ENCODE measurements around the gene GPR61. TPM values are rescaled to one million over a fixed set of nuclear protein-coding genes. Genes with fewer than 3 reads are reported as not detected.

Gene GPR61
- polyA plus RNA-seq, 1 donor (not counting 4 experiments of a cell fraction or from before 2014, with no cell fraction given), result not detected

DNA sequence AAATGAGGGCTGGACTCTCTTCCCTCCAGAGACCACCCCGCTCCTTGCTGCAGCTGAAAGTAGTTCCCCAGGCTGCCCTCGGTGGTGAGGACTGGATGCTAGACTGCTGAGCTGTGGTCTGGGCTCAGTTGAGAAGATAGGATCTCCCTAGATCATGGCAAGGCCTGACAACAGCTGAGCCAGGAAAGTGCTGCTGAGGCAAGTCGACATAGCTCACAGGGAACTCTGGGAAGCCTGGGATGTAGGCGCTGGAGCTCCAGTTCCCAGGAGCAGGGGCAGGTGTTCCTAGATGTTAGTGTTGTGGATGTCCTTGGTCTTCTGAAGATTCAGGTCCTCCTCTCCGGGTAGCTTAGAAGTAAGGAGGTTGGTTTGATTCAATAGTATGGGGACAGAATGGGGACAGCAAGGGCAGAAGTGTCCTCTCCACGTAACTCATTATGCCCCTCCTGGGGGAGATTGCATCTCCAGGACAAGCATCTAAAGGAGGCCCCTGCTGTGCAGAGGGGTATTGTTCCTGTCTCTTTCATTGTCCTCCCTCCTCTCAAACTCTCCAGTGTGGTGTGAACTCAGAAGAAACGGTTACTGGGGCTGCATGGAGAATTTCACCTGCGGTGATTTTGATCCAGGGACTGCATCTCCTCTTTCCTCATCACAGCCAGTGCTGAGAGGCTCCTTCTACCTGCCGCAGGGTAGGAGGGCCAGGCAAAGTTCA lies 42.1 kb upstream of the GPR61 start:
- H3K4me1 ChIP-seq (ENCODE audit: control insufficient read depth, extremely low read depth, insufficient read depth, low read length), result peaks cover 23% of the 10 kb centered on the region
- no peak overlapping the region for H3K27ac ChIP-seq (ENCODE audit: control insufficient read depth, insufficient read depth, low read length)
- no peak for FAIRE-seq
- DNase-seq (ENCODE audit: low read depth, low spot score), result no peak
- H3K36me3 ChIP-seq (ENCODE audit: control insufficient read depth in 2 of 2, extremely low read depth in 1 of 2, insufficient read depth in 2 of 2, low read length in 2 of 2), result peaks cover 8 to 12% of the 10 kb centered on the region in 2 experiments
- no peaks in the 10 kb centered on the region for H4K20me1 ChIP-seq (ENCODE audit: control insufficient read depth, extremely low read depth, insufficient read depth, low read length)
- H3K4me3 ChIP-seq (ENCODE audit: control insufficient read depth in 2 of 3, extremely low read depth in 1 of 3, insufficient read depth in 2 of 3, low read depth in 1 of 3, low read length in 3 of 3), result no peak overlapping the region
- dilution Hi-C loops (cut with MboI; ENCODE audit: extremely low pct_ligation_motif_present, low sequenced_read_pairs), result no loop called here
- H3K9me3 ChIP-seq (ENCODE audit: control insufficient read depth, low read depth, low read length), result no peaks in the 10 kb centered on the region
- H3K9ac ChIP-seq (ENCODE audit: control insufficient read depth, extremely low read depth, insufficient read depth, low read length), result no peak overlapping the region
- peaks cover 7% of the 10 kb centered on the region for H3K79me2 ChIP-seq (ENCODE audit: control insufficient read depth, insufficient read depth, low read length)
- no peaks in the 10 kb centered on the region for H3K9me1 ChIP-seq (ENCODE audit: control insufficient read depth, extremely low read depth, insufficient read depth, low read length)
- TF ChIP-seq, protein P1, sequence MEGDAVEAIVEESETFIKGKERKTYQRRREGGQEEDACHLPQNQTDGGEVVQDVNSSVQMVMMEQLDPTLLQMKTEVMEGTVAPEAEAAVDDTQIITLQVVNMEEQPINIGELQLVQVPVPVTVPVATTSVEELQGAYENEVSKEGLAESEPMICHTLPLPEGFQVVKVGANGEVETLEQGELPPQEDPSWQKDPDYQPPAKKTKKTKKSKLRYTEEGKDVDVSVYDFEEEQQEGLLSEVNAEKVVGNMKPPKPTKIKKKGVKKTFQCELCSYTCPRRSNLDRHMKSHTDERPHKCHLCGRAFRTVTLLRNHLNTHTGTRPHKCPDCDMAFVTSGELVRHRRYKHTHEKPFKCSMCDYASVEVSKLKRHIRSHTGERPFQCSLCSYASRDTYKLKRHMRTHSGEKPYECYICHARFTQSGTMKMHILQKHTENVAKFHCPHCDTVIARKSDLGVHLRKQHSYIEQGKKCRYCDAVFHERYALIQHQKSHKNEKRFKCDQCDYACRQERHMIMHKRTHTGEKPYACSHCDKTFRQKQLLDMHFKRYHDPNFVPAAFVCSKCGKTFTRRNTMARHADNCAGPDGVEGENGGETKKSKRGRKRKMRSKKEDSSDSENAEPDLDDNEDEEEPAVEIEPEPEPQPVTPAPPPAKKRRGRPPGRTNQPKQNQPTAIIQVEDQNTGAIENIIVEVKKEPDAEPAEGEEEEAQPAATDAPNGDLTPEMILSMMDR (optimal IDR thresholded peaks at IDR 0.05 in 1 of 3, IDR thresholded peaks at IDR 0.05 in 1 of 3, conservative IDR thresholded peaks at IDR 0.05 in 1 of 3; ENCODE audit: extremely low read depth in 1 of 3, insufficient read depth in 2 of 3, low read length in 3 of 3), result no peak
- TF ChIP-seq EZH2 (IDR thresholded peaks at IDR 0.05; ENCODE audit: low read length), result no peak
- H3K4me2 ChIP-seq (ENCODE audit: control insufficient read depth, extremely low read depth, insufficient read depth, low read depth, low read length), result no peak overlapping the region
- H3K27me3 ChIP-seq (ENCODE audit: control insufficient read depth, extremely low read depth, insufficient read depth, low read length), result no peaks in the 10 kb centered on the region
- H2AFZ ChIP-seq (ENCODE audit: control insufficient read depth, low read length), result no peak overlapping the region

- Histone ChIP-seq H3K4me1 (ENCODE audit: control insufficient read depth, extremely low read depth, insufficient read depth, low read length) (peaks cover 21% of the 10 kb centered on the region), H3K27me3 (ENCODE audit: control insufficient read depth, extremely low read depth, insufficient read depth, low read length) (no peaks in the 10 kb centered on the region), H3K36me3 (ENCODE audit: control insufficient read depth in 2 of 2, extremely low read depth in 1 of 2, insufficient read depth in 2 of 2, low read length in 2 of 2) (peaks cover 8 to 12% of the 10 kb centered on the region in 2 experiments), H3K9me3 (ENCODE audit: control insufficient read depth, low read depth, low read length) (no peaks in the 10 kb centered on the region), H4K20me1 (ENCODE audit: control insufficient read depth, extremely low read depth, insufficient read depth, low read length) (no peaks in the 10 kb centered on the region), H3K9me1 (ENCODE audit: control insufficient read depth, extremely low read depth, insufficient read depth, low read length) (no peaks in the 10 kb centered on the region), H3K9ac (ENCODE audit: control insufficient read depth, extremely low read depth, insufficient read depth, low read length) (no peak overlapping the region), H2AFZ (ENCODE audit: control insufficient read depth, low read length) (no peak overlapping the region), H3K4me3 (ENCODE audit: control insufficient read depth in 2 of 3, extremely low read depth in 1 of 3, insufficient read depth in 2 of 3, low read depth in 1 of 3, low read length in 3 of 3) (no peak overlapping the region), H3K4me2 (ENCODE audit: control insufficient read depth, extremely low read depth, insufficient read depth, low read depth, low read length) (no peak overlapping the region), H3K27ac (ENCODE audit: control insufficient read depth, insufficient read depth, low read length) (no peak overlapping the region), H3K79me2 (ENCODE audit: control insufficient read depth, insufficient read depth, low read length) (peaks cover 7% of the 10 kb centered on the region)
- dilution Hi-C loops (cut with MboI; ENCODE audit: extremely low pct_ligation_motif_present, low sequenced_read_pairs), result no loop called here
- DNase-seq (ENCODE audit: low read depth, low spot score) (no peak), FAIRE-seq (no peak)
- TF ChIP-seq EZH2 (IDR thresholded peaks at IDR 0.05; ENCODE audit: low read length), result no peak
- TF ChIP-seq, protein P1 (optimal IDR thresholded peaks at IDR 0.05 in 1 of 3, IDR thresholded peaks at IDR 0.05 in 1 of 3, conservative IDR thresholded peaks at IDR 0.05 in 1 of 3; ENCODE audit: extremely low read depth in 1 of 3, insufficient read depth in 2 of 3, low read length in 3 of 3), result peak; percentile 57 to 83 (median 73)
Measured at GRCh38 chr1:109498161-109498801, 41.4 kb upstream of the GPR61 start.

Data from keratinocyte (primary cell).